ENCODE data around the gene PTTG1IP2.
"Not testable (repeated sequence)": the region's sequence is repeated elsewhere in the genome, so short reads cannot be mapped to it uniquely, and the experiment has no call there.

PTTG1IP2 gene

DNA sequence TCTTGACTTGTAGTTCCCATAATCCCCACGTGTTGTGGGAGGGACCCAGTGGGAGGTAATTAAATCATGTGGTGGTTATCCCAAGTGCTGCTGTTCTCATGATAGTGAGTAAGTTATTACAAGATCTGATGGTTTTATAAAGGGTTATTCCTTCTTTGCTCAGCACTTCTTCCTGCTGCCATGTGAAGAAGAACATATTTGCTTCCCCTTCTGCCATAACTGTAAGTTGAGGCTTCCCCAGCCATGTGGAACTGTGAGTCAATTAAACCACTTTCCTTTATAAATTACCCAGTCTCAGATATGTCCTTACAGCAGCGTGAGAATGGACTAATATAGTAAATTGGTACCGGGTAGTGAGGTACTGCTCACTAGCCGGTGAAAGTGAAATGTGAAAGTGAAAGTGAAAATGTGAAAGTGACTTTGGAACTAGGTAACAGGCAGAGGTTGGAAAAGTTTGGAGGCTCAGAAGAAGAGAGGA is 6.2 kb upstream of the PTTG1IP2 start:
- not testable (repeated sequence) for H3K36me3 Mint-ChIP-seq; ATAC-seq; H3K27ac Mint-ChIP-seq; DNase-seq (ENCODE audit: low spot score in 2 of 2); H3K4me1 Mint-ChIP-seq; H3K9me3 Mint-ChIP-seq
- peak overlapping the region; percentile 32 for H3K4me3 Mint-ChIP-seq

DNA sequence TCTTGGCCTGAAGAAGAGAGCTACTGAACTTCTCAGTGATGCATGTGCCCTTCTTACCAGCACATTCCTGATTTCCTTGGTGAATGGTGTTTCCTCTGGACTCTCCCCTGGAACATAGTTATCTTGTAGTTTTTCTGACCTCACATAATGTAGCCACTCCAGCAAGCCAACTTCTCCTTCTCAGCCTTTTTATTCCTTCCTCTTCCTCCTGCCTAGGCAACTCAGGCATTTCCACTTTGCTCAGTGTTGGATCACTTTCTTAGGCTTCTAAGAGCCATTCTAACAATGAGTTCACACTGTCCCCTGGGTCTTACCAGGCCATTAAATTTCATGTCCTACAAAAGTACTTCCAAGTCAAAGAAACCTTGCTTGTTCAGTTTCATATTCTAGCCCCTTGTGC is 3.6 kb upstream of the PTTG1IP2 start:
- H3K4me1 Mint-ChIP-seq: peaks cover 9% of the 10 kb centered on the region
- H3K27ac Mint-ChIP-seq: no peak overlapping the region
- ATAC-seq: no peak
- no peaks in the 10 kb centered on the region for H3K36me3 Mint-ChIP-seq
- DNase-seq (ENCODE audit: low spot score in 2 of 2): no peak
- no peak overlapping the region for H3K4me3 Mint-ChIP-seq
- H3K9me3 Mint-ChIP-seq: peaks cover 6% of the 10 kb centered on the region

GRCh38 chr7:90472805-90473540 is 3.5 kb downstream of the PTTG1IP2 start:
- no peaks in the 10 kb centered on the region for H3K9me3 Mint-ChIP-seq

DNA sequence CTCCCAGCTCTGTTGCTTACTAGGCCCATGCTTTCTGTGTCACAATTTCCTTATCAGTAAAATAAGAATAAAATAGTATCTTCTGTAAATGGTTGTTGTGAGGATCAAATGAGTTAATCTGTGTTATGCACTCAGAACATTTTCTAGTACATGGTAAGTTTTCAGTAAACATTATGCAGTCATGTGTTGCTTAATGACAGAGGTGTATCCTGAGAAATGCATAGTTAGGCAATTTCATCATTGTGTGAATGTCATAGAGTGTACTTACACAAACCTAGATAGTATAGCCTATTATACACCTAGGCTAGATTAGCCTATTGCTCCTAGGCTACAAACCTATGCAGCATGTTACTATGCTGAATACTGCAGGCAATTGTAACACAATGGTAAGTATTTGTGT is 4.4 kb downstream of the PTTG1IP2 start:
- Mint-ChIP-seq H3K36me3 (no peaks in the 10 kb centered on the region), H3K27ac (no peak overlapping the region), H3K4me1 (no peaks in the 10 kb centered on the region), H3K4me3 (no peak overlapping the region), H3K9me3 (no peaks in the 10 kb centered on the region)
- DNase-seq (ENCODE audit: low spot score in 2 of 2): no peak
- ATAC-seq: no peak

More at GRCh38 chr7:90472805-90473540, 3.5 kb downstream of the PTTG1IP2 start:
- no peaks in the 10 kb centered on the region for H3K36me3 Mint-ChIP-seq
- ATAC-seq: peak; percentile 31
- no peak overlapping the region for H3K27ac Mint-ChIP-seq
- DNase-seq (ENCODE audit: low spot score in 2 of 2): no peak
- no peak overlapping the region for H3K4me3 Mint-ChIP-seq
- H3K4me1 Mint-ChIP-seq: no peaks in the 10 kb centered on the region

DNA sequence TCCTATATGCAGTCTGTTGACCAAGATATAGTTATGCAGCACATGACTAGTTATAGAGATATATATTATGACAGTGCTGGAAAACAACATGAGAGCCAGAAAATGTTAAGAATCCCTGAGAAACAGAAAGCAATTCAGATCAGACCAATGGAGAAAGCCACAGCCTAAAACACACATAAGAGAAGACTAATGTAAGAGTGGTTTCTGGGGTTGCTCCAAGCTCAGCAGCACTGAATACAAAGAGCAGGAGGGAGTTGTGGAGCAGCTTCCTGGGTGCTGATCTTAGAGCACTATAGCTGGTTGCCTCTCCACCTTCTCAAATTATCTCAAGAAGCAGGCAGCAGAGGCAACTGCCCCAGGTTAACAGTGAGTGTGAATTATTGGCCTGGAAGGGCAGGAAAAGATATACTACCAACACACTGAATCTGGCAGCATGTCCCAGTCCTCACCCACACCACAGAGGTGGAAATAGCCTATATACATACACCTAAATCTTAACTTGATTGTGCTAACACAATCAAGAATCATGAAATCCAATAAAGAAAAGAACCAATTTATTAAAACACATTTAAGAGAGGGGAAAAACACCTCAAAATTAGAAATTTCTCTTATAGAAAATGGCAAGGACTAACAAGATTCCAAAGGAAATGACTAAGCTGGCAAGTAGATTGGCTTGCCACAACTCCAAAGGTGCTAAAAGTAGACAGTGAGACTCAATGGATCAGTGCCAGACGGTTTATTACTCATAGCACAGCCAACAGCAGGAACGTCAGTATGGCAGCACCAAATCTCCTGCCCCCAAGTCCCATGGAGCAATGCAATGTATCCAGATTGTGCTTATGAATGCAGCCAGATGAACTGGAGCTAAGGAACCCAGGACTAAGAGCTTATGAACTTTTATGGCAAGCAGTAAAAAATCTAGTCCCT is 5.1 kb downstream of the PTTG1IP2 start:
- no peaks in the 10 kb centered on the region for H3K36me3 Mint-ChIP-seq
- H3K27ac Mint-ChIP-seq: no peak overlapping the region
- DNase-seq (ENCODE audit: low spot score in 2 of 2) (no peak), ATAC-seq (no peak)
- H3K9me3 Mint-ChIP-seq: no peaks in the 10 kb centered on the region
- H3K4me1 Mint-ChIP-seq: no peaks in the 10 kb centered on the region
- H3K4me3 Mint-ChIP-seq: no peak overlapping the region

GRCh38 chr7:90483251-90483650 is 13.8 kb downstream of the PTTG1IP2 start:
- DNase-seq (ENCODE audit: low spot score in 2 of 2): no peak
- Mint-ChIP-seq H3K9me3 (no peaks in the 10 kb centered on the region), H3K36me3 (no peaks in the 10 kb centered on the region), H3K4me1 (no peaks in the 10 kb centered on the region), H3K27ac (no peak overlapping the region), H3K4me3 (no peak overlapping the region)
- no peak for ATAC-seq

GRCh38 chr7:90484706-90485105 is 15.3 kb downstream of the PTTG1IP2 start:
- Mint-ChIP-seq H3K4me3 (no peak overlapping the region), H3K36me3 (no peaks in the 10 kb centered on the region), H3K27ac (no peak overlapping the region), H3K9me3 (no peaks in the 10 kb centered on the region), H3K4me1 (no peaks in the 10 kb centered on the region)
- ATAC-seq: no peak
- DNase-seq (ENCODE audit: low spot score in 2 of 2): no peak

- ATAC-seq (no peak), DNase-seq (ENCODE audit: low spot score in 2 of 2) (no peak)
- H3K36me3 Mint-ChIP-seq: no peaks in the 10 kb centered on the region
- no peaks in the 10 kb centered on the region for H3K4me1 Mint-ChIP-seq
- H3K9me3 Mint-ChIP-seq: no peaks in the 10 kb centered on the region
- no peak overlapping the region for H3K4me3 Mint-ChIP-seq
- H3K27ac Mint-ChIP-seq: no peak overlapping the region
These were observed 16.4 kb downstream of the PTTG1IP2 start for GRCh38 chr7:90485734-90486316.

- no peaks in the 10 kb centered on the region for H3K36me3 Mint-ChIP-seq
- no peaks in the 10 kb centered on the region for H3K9me3 Mint-ChIP-seq
- no peak overlapping the region for H3K27ac Mint-ChIP-seq
- ATAC-seq (no peak), DNase-seq (ENCODE audit: low spot score in 2 of 2) (no peak)
- no peaks in the 10 kb centered on the region for H3K4me1 Mint-ChIP-seq
- H3K4me3 Mint-ChIP-seq: no peak overlapping the region
These were observed 18.4 kb downstream of the PTTG1IP2 start for GRCh38 chr7:90487808-90488207.

DNA sequence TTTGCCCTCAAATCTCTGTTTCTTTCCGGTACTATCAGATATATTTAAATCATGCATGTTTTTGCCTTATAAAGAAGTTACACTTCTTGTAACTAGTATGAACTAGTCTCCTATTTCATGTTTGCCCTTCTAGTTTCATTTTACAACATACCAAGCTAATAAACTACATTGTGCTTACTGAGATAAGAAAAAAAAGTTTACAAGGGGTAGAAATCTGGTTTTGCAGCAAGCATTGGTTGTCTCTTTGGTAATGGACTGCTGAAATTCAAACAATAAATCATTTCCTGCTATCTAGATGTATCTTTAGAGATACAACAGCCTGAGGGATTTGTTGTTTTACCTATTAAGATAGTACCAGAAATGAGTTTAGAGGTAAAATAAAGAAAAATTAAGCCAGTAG is 18.8 kb downstream of the PTTG1IP2 start:
- Mint-ChIP-seq H3K4me3 (no peak overlapping the region), H3K36me3 (no peaks in the 10 kb centered on the region), H3K9me3 (no peaks in the 10 kb centered on the region), H3K27ac (no peak overlapping the region), H3K4me1 (no peaks in the 10 kb centered on the region)
- no peak for ATAC-seq
- no peak for DNase-seq (ENCODE audit: low spot score in 2 of 2)

- no peaks in the 10 kb centered on the region for H3K4me1 Mint-ChIP-seq
- no peak overlapping the region for H3K27ac Mint-ChIP-seq
- DNase-seq (ENCODE audit: low spot score in 2 of 2) (no peak), ATAC-seq (no peak)
- no peaks in the 10 kb centered on the region for H3K36me3 Mint-ChIP-seq
- H3K4me3 Mint-ChIP-seq: no peak overlapping the region
- no peaks in the 10 kb centered on the region for H3K9me3 Mint-ChIP-seq
These were observed 22.8 kb downstream of the PTTG1IP2 start for GRCh38 chr7:90492250-90492649.

DNA sequence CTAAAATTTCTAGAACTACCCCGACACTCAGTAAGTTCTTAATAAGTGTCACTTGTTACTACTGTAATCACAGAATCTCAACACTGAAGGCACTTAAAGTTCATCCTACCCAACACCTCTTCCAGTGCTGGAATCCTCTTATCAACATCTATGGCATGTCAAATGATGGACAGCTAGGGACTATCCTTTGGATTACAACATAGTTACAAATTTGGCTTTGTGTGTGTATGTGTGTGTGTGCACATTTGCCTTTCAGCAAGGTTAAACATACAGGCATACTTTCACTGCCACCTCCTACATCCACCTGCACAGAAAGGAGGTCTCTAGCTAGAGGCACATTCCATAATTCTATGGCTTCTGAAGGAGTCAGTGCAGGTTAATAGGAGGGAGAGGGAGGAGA is 25.8 kb downstream of the PTTG1IP2 start:
- Mint-ChIP-seq H3K36me3 (no peaks in the 10 kb centered on the region), H3K4me3 (no peak overlapping the region), H3K4me1 (no peaks in the 10 kb centered on the region), H3K27ac (no peak overlapping the region), H3K9me3 (no peaks in the 10 kb centered on the region)
- no peak for DNase-seq (ENCODE audit: low spot score in 2 of 2)
- ATAC-seq: no peak

GRCh38 chr7:90502539-90502938 is 33.1 kb downstream of the PTTG1IP2 start:
- no peaks in the 10 kb centered on the region for H3K4me1 Mint-ChIP-seq
- no peak for DNase-seq (ENCODE audit: low spot score in 2 of 2)
- H3K4me3 Mint-ChIP-seq: no peak overlapping the region
- H3K9me3 Mint-ChIP-seq: no peaks in the 10 kb centered on the region
- no peak overlapping the region for H3K27ac Mint-ChIP-seq
- no peaks in the 10 kb centered on the region for H3K36me3 Mint-ChIP-seq
- ATAC-seq: no peak

- no peak overlapping the region for H3K27ac Mint-ChIP-seq
- H3K4me1 Mint-ChIP-seq: no peaks in the 10 kb centered on the region
- no peaks in the 10 kb centered on the region for H3K9me3 Mint-ChIP-seq
- no peak for DNase-seq (ENCODE audit: low spot score in 2 of 2)
- ATAC-seq: no peak
- H3K36me3 Mint-ChIP-seq: no peaks in the 10 kb centered on the region
- H3K4me3 Mint-ChIP-seq: no peak overlapping the region
These were observed 33.9 kb downstream of the PTTG1IP2 start for GRCh38 chr7:90503367-90503766.

DNA sequence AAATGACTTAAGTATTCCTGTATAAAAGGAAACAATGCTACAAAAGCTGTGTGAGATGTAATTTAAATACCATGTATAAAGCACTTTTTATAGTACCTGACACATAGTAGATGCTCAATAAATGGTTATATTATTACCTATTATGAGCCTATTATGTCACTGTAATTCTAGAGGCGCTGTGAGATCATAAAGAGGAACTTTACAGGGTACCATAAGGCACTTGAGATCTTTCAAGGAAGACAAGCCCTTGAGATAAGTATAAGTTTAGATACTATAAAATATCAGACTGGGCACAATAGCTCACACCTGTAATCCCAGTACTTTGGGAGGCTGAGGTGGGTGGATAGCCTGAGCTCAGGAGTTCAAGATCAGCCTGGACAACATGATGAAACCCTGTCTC is 38.3 kb downstream of the PTTG1IP2 start:
- H3K36me3 Mint-ChIP-seq: no peaks in the 10 kb centered on the region

More for the DNA sequence above, 38.3 kb downstream of the PTTG1IP2 start:
- ATAC-seq (no peak), DNase-seq (ENCODE audit: low spot score in 2 of 2) (no peak)
- Mint-ChIP-seq H3K4me1 (no peaks in the 10 kb centered on the region), H3K9me3 (no peaks in the 10 kb centered on the region), H3K4me3 (no peak overlapping the region), H3K27ac (no peak overlapping the region)
